ENCODE measurements around the gene AGAP2.
"Not testable (repeated sequence)": the region's sequence is repeated elsewhere in the genome, so short reads cannot be mapped to it uniquely, and the experiment has no call there.

The AGAP2 gene

GRCh38 chr12:57721846-57722608 is 16.5 kb downstream of the AGAP2 start:
- H3K9ac ChIP-seq (ENCODE audit: low read depth, low read length); H3K4me1 ChIP-seq (ENCODE audit: insufficient read depth, low read length); H3K9me3 ChIP-seq (ENCODE audit: control insufficient read depth, insufficient read depth, low read length); H3K36me3 ChIP-seq (ENCODE audit: insufficient read depth, low read length): not testable (repeated sequence)

DNA sequence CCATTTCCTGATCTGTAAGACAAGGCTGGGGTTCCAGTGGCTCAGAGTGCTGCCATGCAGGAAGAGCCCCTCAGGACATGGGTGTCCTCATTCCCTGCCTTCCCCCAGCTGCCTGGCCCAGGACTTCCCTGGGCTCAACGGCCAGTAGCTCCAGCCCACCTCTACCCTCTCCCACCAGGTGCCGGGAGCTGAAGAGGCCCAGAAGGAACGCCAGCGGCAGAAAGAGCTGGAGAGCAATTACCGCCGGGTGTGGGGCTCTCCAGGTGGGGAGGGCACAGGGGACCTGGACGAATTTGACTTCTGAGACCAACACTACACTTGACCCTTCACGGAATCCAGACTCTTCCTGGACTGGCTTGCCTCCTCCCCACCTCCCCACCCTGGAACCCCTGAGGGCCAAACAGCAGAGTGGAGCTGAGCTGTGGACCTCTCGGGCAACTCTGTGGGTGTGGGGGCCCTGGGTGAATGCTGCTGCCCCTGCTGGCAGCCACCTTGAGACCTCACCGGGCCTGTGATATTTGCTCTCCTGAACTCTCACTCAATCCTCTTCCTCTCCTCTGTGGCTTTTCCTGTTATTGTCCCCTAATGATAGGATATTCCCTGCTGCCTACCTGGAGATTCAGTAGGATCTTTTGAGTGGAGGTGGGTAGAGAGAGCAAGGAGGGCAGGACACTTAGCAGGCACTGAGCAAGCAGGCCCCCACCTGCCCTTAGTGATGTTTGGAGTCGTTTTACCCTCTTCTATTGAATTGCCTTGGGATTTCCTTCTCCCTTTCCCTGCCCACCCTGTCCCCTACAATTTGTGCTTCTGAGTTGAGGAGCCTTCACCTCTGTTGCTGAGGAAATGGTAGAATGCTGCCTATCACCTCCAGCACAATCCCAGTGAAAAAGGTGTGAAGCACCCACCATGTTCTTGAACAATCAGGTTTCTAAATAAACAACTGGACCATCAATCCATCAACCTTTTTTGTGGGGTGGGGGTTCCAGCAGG is 17.6 kb downstream of the AGAP2 start:
- Histone ChIP-seq H3K4me1 (ENCODE audit: insufficient read depth, low read length) (peaks cover 4% of the 10 kb centered on the region; the same call in 1 of the 2 replicates), H3K36me3 (ENCODE audit: insufficient read depth, low read length) (peaks cover 4% of the 10 kb centered on the region; the same call in 1 of the 2 replicates), H3K9ac (ENCODE audit: low read depth, low read length) (no peak overlapping the region), H3K9me3 (ENCODE audit: control insufficient read depth, insufficient read depth, low read length) (no peaks in the 10 kb centered on the region)

DNA sequence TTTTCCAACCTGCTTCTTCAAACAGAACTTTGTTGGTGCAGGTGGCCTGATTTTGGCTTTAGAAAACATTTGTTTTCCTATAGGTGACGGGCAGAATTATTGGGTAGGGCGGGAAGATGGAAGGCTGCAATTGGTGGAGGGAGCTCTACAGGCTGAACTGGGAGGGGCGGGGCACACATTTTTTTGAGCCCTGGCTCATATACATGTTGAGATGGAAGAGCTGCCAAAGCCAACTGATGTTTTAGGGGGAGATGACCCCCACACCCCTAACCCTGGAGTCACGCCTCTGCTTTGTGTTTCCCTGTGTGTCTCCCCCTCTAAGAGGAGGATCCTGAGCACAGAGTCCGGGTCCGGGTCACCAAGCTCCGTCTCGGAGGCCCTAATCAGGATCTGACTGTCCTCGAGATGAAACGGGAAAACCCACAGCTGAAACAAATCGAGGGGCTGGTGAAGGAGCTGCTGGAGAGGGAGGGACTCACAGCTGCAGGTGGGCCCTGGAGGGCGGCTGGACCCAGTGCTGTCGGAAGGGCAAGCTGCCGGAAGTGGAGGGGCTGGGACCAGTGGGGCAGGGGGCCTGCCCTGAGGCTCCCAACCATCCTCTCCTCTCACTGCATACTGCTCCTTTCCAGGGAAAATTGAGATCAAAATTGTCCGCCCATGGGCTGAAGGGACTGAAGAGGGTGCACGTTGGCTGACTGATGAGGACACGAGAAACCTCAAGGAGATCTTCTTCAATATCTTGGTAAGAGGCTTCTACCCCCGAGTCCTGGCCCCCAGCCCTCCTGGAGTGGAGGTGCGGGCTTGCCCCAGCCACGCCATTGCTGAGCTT is 18.6 kb downstream of the AGAP2 start:
- no peaks in the 10 kb centered on the region for H3K9me3 ChIP-seq (ENCODE audit: control insufficient read depth, insufficient read depth, low read length)
- no peak overlapping the region for H3K9ac ChIP-seq (ENCODE audit: low read depth, low read length)
- H3K36me3 ChIP-seq (ENCODE audit: insufficient read depth, low read length): peaks cover 4% of the 10 kb centered on the region; the same call in 1 of the 2 replicates
- peaks cover 4% of the 10 kb centered on the region; the same call in 1 of the 2 replicates for H3K4me1 ChIP-seq (ENCODE audit: insufficient read depth, low read length)

DNA sequence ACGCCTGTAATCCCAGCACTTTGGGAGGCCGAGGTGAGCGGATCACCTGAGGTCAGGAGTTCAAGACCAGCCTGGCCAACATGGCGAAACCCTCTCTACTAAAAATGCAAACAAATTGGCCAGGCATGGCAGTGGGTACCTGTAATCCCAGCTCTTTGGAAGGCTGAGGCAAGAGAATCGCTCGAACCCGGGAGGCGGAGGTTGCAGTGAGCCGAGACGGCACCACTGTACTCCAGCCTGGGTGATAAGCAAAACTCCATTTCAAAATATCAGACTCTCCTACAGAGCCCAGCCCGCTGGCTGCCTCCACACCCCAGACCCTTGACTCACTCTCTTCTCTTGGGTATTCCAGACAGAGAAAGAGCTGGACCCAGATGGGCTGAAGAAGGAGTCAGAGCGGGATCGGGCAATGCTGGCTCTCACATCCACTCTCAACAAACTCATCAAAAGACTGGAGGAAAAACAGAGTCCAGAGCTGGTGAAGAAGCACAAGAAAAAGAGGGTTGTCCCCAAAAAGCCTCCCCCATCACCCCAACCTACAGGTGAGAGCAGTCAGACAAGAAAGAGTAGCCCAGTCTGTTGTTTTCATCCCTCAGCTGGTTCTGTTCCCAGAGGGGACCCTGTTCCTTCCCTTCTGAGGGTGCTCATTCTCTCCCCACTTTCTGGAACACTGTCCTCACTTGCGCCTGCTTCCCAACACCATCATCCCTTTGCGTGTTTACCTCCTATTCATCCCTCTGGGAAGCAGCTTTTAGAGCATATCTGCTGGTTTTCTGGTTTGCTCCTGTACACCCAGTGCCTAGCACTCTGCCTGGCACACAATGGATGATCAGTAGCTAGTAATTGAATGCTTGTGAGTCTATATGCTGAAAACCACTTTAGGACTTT is 19.7 kb downstream of the AGAP2 start:
- peaks cover 4% of the 10 kb centered on the region; the same call in 1 of the 2 replicates for H3K4me1 ChIP-seq (ENCODE audit: insufficient read depth, low read length)
- no peak overlapping the region for H3K9ac ChIP-seq (ENCODE audit: low read depth, low read length)
- H3K36me3 ChIP-seq (ENCODE audit: insufficient read depth, low read length): peaks cover 4% of the 10 kb centered on the region; the same call in 1 of the 2 replicates
- H3K9me3 ChIP-seq (ENCODE audit: control insufficient read depth, insufficient read depth, low read length): no peaks in the 10 kb centered on the region

- H3K9me3 ChIP-seq (ENCODE audit: control insufficient read depth, insufficient read depth, low read length): no peaks in the 10 kb centered on the region
- H3K36me3 ChIP-seq (ENCODE audit: insufficient read depth, low read length): peaks cover 4% of the 10 kb centered on the region; the same call in 1 of the 2 replicates
- H3K9ac ChIP-seq (ENCODE audit: low read depth, low read length): no peak overlapping the region
- peaks cover 1% of the 10 kb centered on the region; the same call in 1 of the 2 replicates for H3K4me1 ChIP-seq (ENCODE audit: insufficient read depth, low read length)
Measured at GRCh38 chr12:57717846-57718640, 20.5 kb downstream of the AGAP2 start.

DNA sequence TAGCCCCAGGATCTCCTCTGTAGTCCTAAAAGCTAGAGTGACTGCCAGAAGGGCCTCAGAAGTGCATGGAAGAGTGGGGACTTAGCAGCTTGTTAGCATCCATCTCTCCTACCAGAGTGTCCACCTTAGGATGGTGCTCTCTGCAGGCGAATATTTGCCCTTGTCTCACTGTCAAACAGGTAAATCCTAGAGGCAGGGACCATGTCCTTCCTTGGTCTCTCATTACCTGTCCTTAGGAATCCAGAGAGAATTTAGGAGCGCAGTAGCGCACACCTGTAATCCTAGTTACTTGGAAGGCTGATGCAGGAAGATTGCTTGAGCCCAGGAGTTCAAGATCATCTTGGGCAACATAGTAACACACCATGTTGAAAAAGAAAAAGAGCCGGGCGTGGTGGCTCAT is 21.4 kb downstream of the AGAP2 start:
- no peaks in the 10 kb centered on the region for H3K4me1 ChIP-seq (ENCODE audit: insufficient read depth, low read length)

GRCh38 chr12:57716305-57716704 is 22.2 kb downstream of the AGAP2 start:
- H3K9ac ChIP-seq (ENCODE audit: low read depth, low read length): no peak overlapping the region
- H3K36me3 ChIP-seq (ENCODE audit: insufficient read depth, low read length): peaks cover 4% of the 10 kb centered on the region; the same call in 1 of the 2 replicates
- H3K4me1 ChIP-seq (ENCODE audit: insufficient read depth, low read length): no peaks in the 10 kb centered on the region
- H3K9me3 ChIP-seq (ENCODE audit: control insufficient read depth, insufficient read depth, low read length): no peaks in the 10 kb centered on the region

More for the DNA sequence above, 21.4 kb downstream of the AGAP2 start:
- H3K9ac ChIP-seq (ENCODE audit: low read depth, low read length): no peak overlapping the region
- peaks cover 4% of the 10 kb centered on the region; the same call in 1 of the 2 replicates for H3K36me3 ChIP-seq (ENCODE audit: insufficient read depth, low read length)
- H3K9me3 ChIP-seq (ENCODE audit: control insufficient read depth, insufficient read depth, low read length): no peaks in the 10 kb centered on the region

GRCh38 chr12:57715786-57716185 is 22.8 kb downstream of the AGAP2 start:
- no peaks in the 10 kb centered on the region for H3K4me1 ChIP-seq (ENCODE audit: insufficient read depth, low read length)
- H3K9me3 ChIP-seq (ENCODE audit: control insufficient read depth, insufficient read depth, low read length): no peaks in the 10 kb centered on the region
- H3K9ac ChIP-seq (ENCODE audit: low read depth, low read length): no peak overlapping the region
- H3K36me3 ChIP-seq (ENCODE audit: insufficient read depth, low read length): peaks cover 4% of the 10 kb centered on the region; the same call in 1 of the 2 replicates

- H3K9me3 ChIP-seq (ENCODE audit: control insufficient read depth, insufficient read depth, low read length); H3K36me3 ChIP-seq (ENCODE audit: insufficient read depth, low read length): not testable (repeated sequence)
Measured at GRCh38 chr12:57715036-57715748, 23.4 kb downstream of the AGAP2 start.

GRCh38 chr12:57713209-57713608 is 25.3 kb downstream of the AGAP2 start:
- peaks cover 4% of the 10 kb centered on the region; the same call in 1 of the 2 replicates for H3K36me3 ChIP-seq (ENCODE audit: insufficient read depth, low read length)
- H3K9me3 ChIP-seq (ENCODE audit: control insufficient read depth, insufficient read depth, low read length): no peaks in the 10 kb centered on the region
- H3K9ac ChIP-seq (ENCODE audit: low read depth, low read length): no peak overlapping the region
- no peaks in the 10 kb centered on the region for H3K4me1 ChIP-seq (ENCODE audit: insufficient read depth, low read length)

More at GRCh38 chr12:57715036-57715748, 23.4 kb downstream of the AGAP2 start:
- H3K9ac ChIP-seq (ENCODE audit: low read depth, low read length); H3K4me1 ChIP-seq (ENCODE audit: insufficient read depth, low read length): not testable (repeated sequence)

GRCh38 chr12:57712701-57713100 is 25.8 kb downstream of the AGAP2 start:
- no peaks in the 10 kb centered on the region for H3K4me1 ChIP-seq (ENCODE audit: insufficient read depth, low read length)
- H3K9ac ChIP-seq (ENCODE audit: low read depth, low read length): no peak overlapping the region
- H3K9me3 ChIP-seq (ENCODE audit: control insufficient read depth, insufficient read depth, low read length): no peaks in the 10 kb centered on the region
- peaks cover 4% of the 10 kb centered on the region; the same call in 1 of the 2 replicates for H3K36me3 ChIP-seq (ENCODE audit: insufficient read depth, low read length)

DNA sequence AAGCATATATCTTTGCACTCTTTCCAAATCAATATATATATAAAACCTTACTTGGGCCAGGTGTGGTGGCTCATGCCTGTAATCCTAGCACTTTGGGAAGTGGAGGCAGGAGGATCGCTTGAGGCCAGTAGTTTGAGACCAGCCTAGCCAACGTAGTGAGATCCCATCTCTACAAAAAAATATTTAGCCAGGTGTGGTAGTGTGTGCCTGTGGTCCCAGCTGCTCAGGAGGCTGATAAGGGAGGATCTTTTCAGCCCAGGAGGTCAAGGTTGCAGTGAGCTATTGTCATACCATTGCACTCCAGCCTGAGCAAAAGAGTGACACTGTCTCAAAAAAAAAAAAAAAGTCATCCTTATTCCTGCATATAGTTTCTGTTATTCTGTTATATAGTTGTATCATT is 30.2 kb downstream of the AGAP2 start:
- no peaks in the 10 kb centered on the region for H3K4me1 ChIP-seq (ENCODE audit: insufficient read depth, low read length)
- H3K9ac ChIP-seq (ENCODE audit: low read depth, low read length): no peak overlapping the region
- no peaks in the 10 kb centered on the region; the same call in 1 of the 2 replicates for H3K9me3 ChIP-seq (ENCODE audit: control insufficient read depth, insufficient read depth, low read length)
- H3K36me3 ChIP-seq (ENCODE audit: insufficient read depth, low read length): no peaks in the 10 kb centered on the region

Measured in ES-I3 (cell line).